Measurements from ENCODE around the gene TFPT. TPM values are rescaled to one million over a fixed set of nuclear protein-coding genes. Genes with fewer than 3 reads are reported as not detected.

TFPT gene
- total and polyA plus RNA-seq, 3 experiments from 2014 or later: 25.0 to 33.1 (median 32.9) TPM

DNA sequence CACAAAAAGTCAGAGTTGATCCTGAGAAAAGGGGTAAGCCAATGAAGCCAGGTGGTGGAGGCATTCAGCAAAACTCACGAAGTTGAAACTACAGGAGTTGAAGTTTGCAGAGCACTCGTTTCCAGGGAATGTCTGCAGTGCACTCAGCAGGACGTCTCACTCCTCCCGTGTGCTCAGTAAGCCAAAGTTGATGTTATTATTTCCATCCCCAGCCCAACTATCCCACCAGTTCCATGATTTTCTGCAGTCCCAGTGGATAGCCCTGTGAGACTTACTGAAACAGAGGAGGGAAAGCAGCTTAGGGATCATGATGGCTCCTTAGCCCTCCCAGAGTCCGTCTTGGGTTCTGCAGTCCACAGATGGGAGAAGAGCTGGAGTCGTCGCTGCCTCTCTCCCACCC lies 34.4 kb downstream of the TFPT start, which contains the start of gene TARM1:
Gene TARM1, minus strand, starts transcription at position 334 of the 400 bp plus-strand sequence. Its CDS starts 25 bp downstream, at position 309.
- Histone ChIP-seq H3K27me3 (ENCODE audit: insufficient read depth, low read length, poor library complexity, severe bottlenecking) (no peaks in the 10 kb centered on the region), H3K9me3 (ENCODE audit: low read length) (peaks cover 5% of the 10 kb centered on the region), H3K36me3 (ENCODE audit: insufficient read depth, low read length) (no peaks in the 10 kb centered on the region), H3K27ac (ENCODE audit: low read depth, low read length) (no peak within 1 kb of the TSS), H3K4me3 (ENCODE audit: low read length) (no peak within 1 kb of the TSS), H3K4me1 (ENCODE audit: insufficient read depth, low read length) (no peaks in the 10 kb centered on the region)
- ChIA-PET CTCF (no interaction called here), POLR2A (no interaction called here)
- H3K4me3 Mint-ChIP-seq: no peak within 1 kb of the TSS
- peaks cover 0 to under 1% (median 0%) of the 10 kb centered on the region in 3 donors for H3K36me3 Mint-ChIP-seq
- no peak within 1 kb of the TSS for H3K27ac Mint-ChIP-seq
- H3K9me3 Mint-ChIP-seq: peaks cover 3 to 16% (median 8%) of the 10 kb centered on the region in 5 donors
- H3K4me1 Mint-ChIP-seq: peaks cover 0 to 2% (median 0%) of the 10 kb centered on the region in 3 donors
- DNase-seq: no peak
- peaks cover 12 to 14% of the 10 kb centered on the region in 2 donors for H3K27me3 Mint-ChIP-seq

GRCh38 chr19:54077334-54077733 lies 38.1 kb downstream of the TFPT start:
- Mint-ChIP-seq H3K36me3 (peaks cover 0 to 1% (median 0%) of the 10 kb centered on the region in 3 donors), H3K27me3 (peaks cover 10% of the 10 kb centered on the region in 2 donors), H3K27ac (no peak overlapping the region), H3K4me1 (peaks cover 0 to 4% (median 0%) of the 10 kb centered on the region in 3 donors), H3K4me3 (no peak overlapping the region), H3K9me3 (peaks cover 0 to 14% (median 4%) of the 10 kb centered on the region in 5 donors)
- ChIA-PET CTCF (no interaction called here), POLR2A (no interaction called here)
- Histone ChIP-seq H3K4me3 (ENCODE audit: low read length) (no peak overlapping the region), H3K27me3 (ENCODE audit: insufficient read depth, low read length, poor library complexity, severe bottlenecking) (no peaks in the 10 kb centered on the region), H3K9me3 (ENCODE audit: low read length) (peaks cover 5% of the 10 kb centered on the region), H3K27ac (ENCODE audit: low read depth, low read length) (no peak overlapping the region), H3K36me3 (ENCODE audit: insufficient read depth, low read length) (no peaks in the 10 kb centered on the region), H3K4me1 (ENCODE audit: insufficient read depth, low read length) (no peaks in the 10 kb centered on the region)
- no peak for DNase-seq

DNA sequence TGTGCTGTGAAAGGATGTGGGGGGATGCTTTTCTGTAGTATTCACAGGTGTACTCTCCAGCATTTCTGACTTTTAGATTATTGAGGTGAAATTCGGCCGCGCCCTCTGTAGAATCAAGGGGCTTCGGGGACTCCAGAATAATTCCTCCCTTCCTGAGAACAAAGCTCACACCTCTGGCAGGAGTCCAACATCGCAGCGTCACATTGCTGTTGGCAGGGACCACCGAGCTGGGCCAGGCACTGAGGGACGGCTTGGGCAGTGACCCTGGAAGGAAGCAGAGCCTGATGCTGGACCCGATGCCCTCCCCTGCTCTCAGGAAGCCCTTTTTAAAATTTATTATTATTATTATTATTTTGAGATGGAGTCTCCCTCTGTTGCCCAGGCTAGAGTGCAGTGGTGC lies 40.6 kb downstream of the TFPT start:
- Mint-ChIP-seq H3K27ac (no peak overlapping the region), H3K9me3 (peaks cover 0 to 3% (median 0%) of the 10 kb centered on the region in 5 donors), H3K27me3 (peaks cover 5 to 11% of the 10 kb centered on the region in 2 donors), H3K36me3 (peaks cover 0 to 1% (median 0%) of the 10 kb centered on the region in 3 donors), H3K4me1 (peaks cover 0 to 4% (median 0%) of the 10 kb centered on the region in 3 donors), H3K4me3 (no peak overlapping the region)
- CTCF ChIA-PET: no interaction called here
- DNase-seq: no peak
- no peaks in the 10 kb centered on the region for H3K36me3 ChIP-seq (ENCODE audit: insufficient read depth, low read length)
- no peaks in the 10 kb centered on the region for H3K4me1 ChIP-seq (ENCODE audit: insufficient read depth, low read length)
- no peaks in the 10 kb centered on the region for H3K9me3 ChIP-seq (ENCODE audit: low read length)
- no peak overlapping the region for H3K27ac ChIP-seq (ENCODE audit: low read depth, low read length)
- H3K27me3 ChIP-seq (ENCODE audit: insufficient read depth, low read length, poor library complexity, severe bottlenecking): no peaks in the 10 kb centered on the region
- POLR2A ChIA-PET: interaction anchor here (0.6 kb wide), 1 partner anchor 147 kb away, joined by 3 read pairs; no protein-coding TSS in a partner anchor
- no peak overlapping the region for H3K4me3 ChIP-seq (ENCODE audit: low read length)

GRCh38 chr19:54073829-54074228 lies 41.6 kb downstream of the TFPT start:
- Histone ChIP-seq H3K4me1 (ENCODE audit: insufficient read depth, low read length) (no peaks in the 10 kb centered on the region), H3K36me3 (ENCODE audit: insufficient read depth, low read length) (no peaks in the 10 kb centered on the region), H3K27ac (ENCODE audit: low read depth, low read length) (no peak overlapping the region), H3K9me3 (ENCODE audit: low read length) (no peaks in the 10 kb centered on the region), H3K4me3 (ENCODE audit: low read length) (no peak overlapping the region), H3K27me3 (ENCODE audit: insufficient read depth, low read length, poor library complexity, severe bottlenecking) (no peaks in the 10 kb centered on the region)
- Mint-ChIP-seq H3K36me3 (peaks cover 0 to 1% (median 0%) of the 10 kb centered on the region in 3 donors), H3K27ac (no peak overlapping the region), H3K27me3 (peaks cover 6 to 16% of the 10 kb centered on the region in 2 donors), H3K9me3 (peaks cover 0 to 2% (median 0%) of the 10 kb centered on the region in 5 donors), H3K4me3 (no peak overlapping the region), H3K4me1 (peaks cover 0 to 4% (median 0%) of the 10 kb centered on the region in 3 donors)
- CTCF ChIA-PET: no interaction called here
- no peak for DNase-seq
- POLR2A ChIA-PET: no interaction called here

GRCh38 chr19:54069470-54069869 lies 46.0 kb downstream of the TFPT start:
- no peaks in the 10 kb centered on the region for H3K27me3 ChIP-seq (ENCODE audit: insufficient read depth, low read length, poor library complexity, severe bottlenecking)
- H3K27ac ChIP-seq (ENCODE audit: low read depth, low read length): no peak overlapping the region
- POLR2A ChIA-PET: no interaction called here
- Mint-ChIP-seq H3K4me3 (no peak overlapping the region), H3K27me3 (peaks cover 7 to 23% of the 10 kb centered on the region in 2 donors), H3K9me3 (peaks cover 0 to 2% (median 0%) of the 10 kb centered on the region in 5 donors), H3K4me1 (no peaks in the 10 kb centered on the region), H3K36me3 (no peaks in the 10 kb centered on the region), H3K27ac (no peak overlapping the region)
- H3K36me3 ChIP-seq (ENCODE audit: insufficient read depth, low read length): no peaks in the 10 kb centered on the region
- DNase-seq: no peak
- H3K9me3 ChIP-seq (ENCODE audit: low read length): no peaks in the 10 kb centered on the region
- CTCF ChIA-PET: no interaction called here
- H3K4me1 ChIP-seq (ENCODE audit: insufficient read depth, low read length): no peaks in the 10 kb centered on the region
- no peak overlapping the region for H3K4me3 ChIP-seq (ENCODE audit: low read length)

DNA sequence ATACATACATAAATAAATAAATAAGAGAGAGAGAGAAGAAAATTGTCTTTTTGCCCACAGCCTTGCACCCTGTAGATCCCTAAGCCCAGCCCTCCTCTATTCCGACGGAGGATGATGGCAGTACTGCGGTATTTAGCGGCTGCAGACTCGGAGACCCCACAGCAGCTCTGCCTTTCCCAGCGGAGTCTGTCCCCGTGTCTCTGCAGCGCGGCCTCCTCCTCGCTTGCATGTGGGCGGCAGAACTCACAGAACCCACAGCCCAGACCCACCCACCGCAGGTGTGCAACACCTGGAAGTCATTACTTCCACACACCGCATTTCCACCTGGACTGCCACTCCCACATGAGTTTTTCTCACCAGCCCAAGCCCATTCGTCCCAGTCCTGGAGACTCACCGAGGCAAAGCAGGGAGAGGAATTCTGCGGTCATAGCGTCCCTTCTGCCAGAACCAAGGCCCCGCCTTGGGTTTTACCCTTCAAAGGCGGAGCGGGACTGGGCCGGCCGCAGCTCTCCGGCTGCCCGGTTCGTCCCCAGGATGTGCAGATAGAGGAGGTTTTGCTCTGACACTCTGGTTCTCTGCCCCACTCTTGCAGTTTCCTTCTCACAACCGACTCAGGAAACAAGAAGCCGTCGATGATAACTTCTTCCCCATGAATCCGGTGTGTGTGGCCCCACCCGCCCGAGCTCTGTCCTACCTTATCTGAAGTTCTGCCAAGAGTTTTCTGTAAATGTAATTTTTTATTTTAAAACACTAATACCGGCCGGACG lies 51.9 kb downstream of the TFPT start, which contains the start of gene VSTM1:
Gene VSTM1, minus strand, starts transcription at position 548 of the 767 bp plus-strand sequence. Its CDS starts 120 bp downstream, at position 428.
- no peak within 1 kb of the TSS for H3K27ac ChIP-seq (ENCODE audit: low read depth, low read length)
- H3K4me3 Mint-ChIP-seq: no peak within 1 kb of the TSS
- DNase-seq: no peak
- no peak within 1 kb of the TSS for H3K4me3 ChIP-seq (ENCODE audit: low read length)
- H3K27me3 Mint-ChIP-seq: peaks cover 15 to 24% of the 10 kb centered on the region in 2 donors
- ChIA-PET CTCF (no interaction called here), POLR2A (no interaction called here)
- H3K36me3 ChIP-seq (ENCODE audit: insufficient read depth, low read length): no peaks in the 10 kb centered on the region
- no peaks in the 10 kb centered on the region for H3K27me3 ChIP-seq (ENCODE audit: insufficient read depth, low read length, poor library complexity, severe bottlenecking)
- no peaks in the 10 kb centered on the region for H3K4me1 Mint-ChIP-seq
- no peak within 1 kb of the TSS for H3K27ac Mint-ChIP-seq
- H3K4me1 ChIP-seq (ENCODE audit: insufficient read depth, low read length): no peaks in the 10 kb centered on the region
- H3K9me3 ChIP-seq (ENCODE audit: low read length): no peaks in the 10 kb centered on the region
- H3K9me3 Mint-ChIP-seq: no peaks in the 10 kb centered on the region
- no peaks in the 10 kb centered on the region for H3K36me3 Mint-ChIP-seq

- DNase-seq: no peak
- H3K27ac Mint-ChIP-seq: no peak overlapping the region
- H3K4me3 Mint-ChIP-seq: no peak overlapping the region
- Histone ChIP-seq H3K36me3 (ENCODE audit: insufficient read depth, low read length) (no peaks in the 10 kb centered on the region), H3K4me1 (ENCODE audit: insufficient read depth, low read length) (no peaks in the 10 kb centered on the region), H3K27me3 (ENCODE audit: insufficient read depth, low read length, poor library complexity, severe bottlenecking) (no peaks in the 10 kb centered on the region), H3K9me3 (ENCODE audit: low read length) (no peaks in the 10 kb centered on the region), H3K27ac (ENCODE audit: low read depth, low read length) (no peak overlapping the region), H3K4me3 (ENCODE audit: low read length) (no peak overlapping the region)
- no peaks in the 10 kb centered on the region for H3K4me1 Mint-ChIP-seq
- ChIA-PET CTCF (no interaction called here), POLR2A (no interaction called here)
- H3K9me3 Mint-ChIP-seq: no peaks in the 10 kb centered on the region
- H3K27me3 Mint-ChIP-seq: peaks cover 15 to 24% of the 10 kb centered on the region in 2 donors
- no peaks in the 10 kb centered on the region for H3K36me3 Mint-ChIP-seq
Measured at GRCh38 chr19:54062643-54063042, 52.8 kb downstream of the TFPT start.
